Mesothelial cell of epicardium (in vitro differentiated cells): ENCODE results near the gene CADPS. TPM values are rescaled to one million over a fixed set of nuclear protein-coding genes. Genes with fewer than 3 reads are reported as not detected.

Experiments
- DNase-seq, 2 experiments: peaks; one replicate each; pipeline ENCODE4 v3.0.0; 2021; ENCODE audit warnings: low spot score in 2 of 2; ENCODE audit not compliant: unreplicated experiment in 2 of 2
- H3K27ac Mint-ChIP-seq: 2 replicates; pipeline ENCODE4 v1.8.0; 2021; ENCODE audit warnings: mixed read lengths
- H3K27me3 Mint-ChIP-seq: 2 replicates; pipeline ENCODE4 v1.8.0; 2021; ENCODE audit warnings: low read depth, mixed read lengths
- H3K36me3 Mint-ChIP-seq: 2 replicates; pipeline ENCODE4 v1.8.0; 2021; ENCODE audit warnings: mixed read lengths
- H3K4me1 Mint-ChIP-seq: 2 replicates; pipeline ENCODE4 v1.8.0; 2021; ENCODE audit warnings: mixed read lengths
- H3K4me3 Mint-ChIP-seq: 2 replicates; pipeline ENCODE4 v1.8.0; 2021; ENCODE audit warnings: mild to moderate bottlenecking, moderate library complexity, mixed read lengths
- H3K9me3 Mint-ChIP-seq: 2 replicates; pipeline ENCODE4 v1.8.0; 2021; ENCODE audit warnings: mixed read lengths
- total RNA-seq: library from RNA; stranded (reverse); gene quantifications from 3 replicates; pipeline ENCODE4 v1.2.1, GENCODE V29; 2021
- TF ChIP-seq, protein P1 (sequence below): fragments of 200-600 bp; sonication (generic); IDR thresholded peaks from one replicate; pipeline ENCODE4 v1.5.0; 2021; ENCODE audit warnings: antibody characterized with exemption; ENCODE audit not compliant: unreplicated experiment

Gene CADPS
- total RNA-seq, 1 donor from 2014 or later: 4.2 TPM

DNA sequence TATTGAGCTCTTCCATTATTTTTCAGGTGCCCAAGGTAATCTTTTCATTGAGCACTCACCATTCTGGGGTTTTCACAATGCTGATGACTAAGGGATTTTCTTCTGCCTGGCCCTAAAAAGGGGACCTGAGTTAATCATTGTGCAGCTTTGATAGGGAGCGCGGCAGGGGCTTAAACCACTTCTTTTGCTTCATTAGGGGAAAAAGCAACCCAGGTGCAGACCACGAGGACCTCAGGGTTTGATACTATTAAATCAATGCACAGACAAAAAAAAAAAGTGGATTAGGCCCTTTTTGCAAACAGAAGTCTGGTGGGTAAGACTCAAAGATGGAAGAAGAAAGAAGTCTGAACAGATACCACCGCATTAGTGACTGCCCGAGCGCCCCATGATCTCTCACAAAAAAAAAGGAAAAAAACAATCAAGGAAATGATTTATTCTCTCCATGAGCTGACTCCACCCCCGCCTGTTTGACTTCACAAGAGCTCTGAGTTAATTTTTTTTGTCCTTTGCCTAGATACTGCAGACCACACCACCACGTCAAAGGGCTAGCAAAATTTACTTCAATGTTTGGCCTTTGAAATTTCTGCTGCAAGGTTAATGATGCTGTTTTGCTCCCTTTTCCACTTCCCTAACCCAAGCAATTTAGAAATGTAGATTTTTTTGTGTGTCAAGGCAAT, 423.9 kb downstream of the CADPS start:
- H3K27me3 Mint-ChIP-seq: peaks cover 66% of the 10 kb centered on the region
- H3K4me1 Mint-ChIP-seq: no peaks in the 10 kb centered on the region
- H3K4me3 Mint-ChIP-seq: no peak overlapping the region
- no peak overlapping the region for H3K27ac Mint-ChIP-seq
- H3K36me3 Mint-ChIP-seq: no peaks in the 10 kb centered on the region
- H3K9me3 Mint-ChIP-seq: no peaks in the 10 kb centered on the region
- no peak for DNase-seq
- TF ChIP-seq, protein P1, sequence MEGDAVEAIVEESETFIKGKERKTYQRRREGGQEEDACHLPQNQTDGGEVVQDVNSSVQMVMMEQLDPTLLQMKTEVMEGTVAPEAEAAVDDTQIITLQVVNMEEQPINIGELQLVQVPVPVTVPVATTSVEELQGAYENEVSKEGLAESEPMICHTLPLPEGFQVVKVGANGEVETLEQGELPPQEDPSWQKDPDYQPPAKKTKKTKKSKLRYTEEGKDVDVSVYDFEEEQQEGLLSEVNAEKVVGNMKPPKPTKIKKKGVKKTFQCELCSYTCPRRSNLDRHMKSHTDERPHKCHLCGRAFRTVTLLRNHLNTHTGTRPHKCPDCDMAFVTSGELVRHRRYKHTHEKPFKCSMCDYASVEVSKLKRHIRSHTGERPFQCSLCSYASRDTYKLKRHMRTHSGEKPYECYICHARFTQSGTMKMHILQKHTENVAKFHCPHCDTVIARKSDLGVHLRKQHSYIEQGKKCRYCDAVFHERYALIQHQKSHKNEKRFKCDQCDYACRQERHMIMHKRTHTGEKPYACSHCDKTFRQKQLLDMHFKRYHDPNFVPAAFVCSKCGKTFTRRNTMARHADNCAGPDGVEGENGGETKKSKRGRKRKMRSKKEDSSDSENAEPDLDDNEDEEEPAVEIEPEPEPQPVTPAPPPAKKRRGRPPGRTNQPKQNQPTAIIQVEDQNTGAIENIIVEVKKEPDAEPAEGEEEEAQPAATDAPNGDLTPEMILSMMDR: no peak

DNA sequence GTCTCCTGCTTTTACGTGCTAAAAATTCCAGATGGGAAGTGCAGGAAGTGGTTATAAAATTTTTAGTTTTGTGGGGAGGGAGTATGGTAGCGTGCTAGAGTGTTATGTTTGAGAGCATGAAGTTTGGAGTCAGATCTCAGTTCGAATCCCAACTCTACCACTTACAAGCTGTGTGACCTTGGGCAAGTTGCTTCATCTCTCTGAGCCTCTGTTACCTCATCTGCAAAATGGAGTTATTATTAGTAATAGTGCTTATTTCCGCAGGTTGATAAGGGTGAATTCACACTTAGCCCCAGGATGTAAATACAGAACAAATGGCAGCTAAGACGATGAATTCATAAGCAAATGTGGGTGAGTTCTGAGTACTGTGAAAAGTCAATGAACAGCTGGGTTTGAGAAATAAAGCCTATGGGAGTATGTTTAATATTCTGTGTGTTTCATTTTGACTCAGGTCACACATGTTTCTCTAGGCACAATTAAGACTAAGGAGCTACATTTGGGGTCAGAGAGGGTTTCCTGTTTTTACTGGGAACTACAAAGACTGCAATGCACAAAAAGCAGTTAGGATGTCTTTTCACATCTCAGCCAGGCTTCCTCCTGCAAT, 428.8 kb downstream of the CADPS start:
- H3K9me3 Mint-ChIP-seq: peaks cover 6% of the 10 kb centered on the region
- no peak for DNase-seq
- TF ChIP-seq, protein P1: no peak
- H3K4me1 Mint-ChIP-seq: no peaks in the 10 kb centered on the region
- peaks cover 36% of the 10 kb centered on the region for H3K27me3 Mint-ChIP-seq
- H3K27ac Mint-ChIP-seq: no peak overlapping the region
- H3K4me3 Mint-ChIP-seq: no peak overlapping the region
- H3K36me3 Mint-ChIP-seq: no peaks in the 10 kb centered on the region

DNA sequence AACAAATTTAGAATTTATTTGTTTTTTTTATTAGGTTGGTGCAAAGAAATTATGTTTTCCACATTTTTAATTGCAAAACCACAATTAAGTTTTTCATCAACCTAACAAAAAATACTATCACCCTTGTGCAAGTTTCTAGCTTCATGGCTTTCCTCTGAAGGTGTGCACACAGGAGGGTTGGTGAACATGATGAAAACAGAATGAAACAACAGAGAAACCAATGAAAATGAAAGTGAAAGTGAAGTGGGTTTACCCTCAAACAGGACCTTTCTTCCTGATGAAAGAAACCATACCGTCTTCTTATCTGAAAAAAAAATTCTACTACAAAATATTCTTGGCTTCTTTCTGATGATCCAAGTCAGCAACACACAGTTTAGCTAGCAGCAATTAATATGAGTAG, 429.9 kb downstream of the CADPS start:
- no peaks in the 10 kb centered on the region for H3K4me1 Mint-ChIP-seq
- no peak for DNase-seq
- TF ChIP-seq, protein P1: no peak
- no peak overlapping the region for H3K27ac Mint-ChIP-seq
- no peak overlapping the region for H3K4me3 Mint-ChIP-seq
- peaks cover 40% of the 10 kb centered on the region for H3K27me3 Mint-ChIP-seq
- no peaks in the 10 kb centered on the region for H3K36me3 Mint-ChIP-seq
- H3K9me3 Mint-ChIP-seq: peaks cover 6% of the 10 kb centered on the region

DNA sequence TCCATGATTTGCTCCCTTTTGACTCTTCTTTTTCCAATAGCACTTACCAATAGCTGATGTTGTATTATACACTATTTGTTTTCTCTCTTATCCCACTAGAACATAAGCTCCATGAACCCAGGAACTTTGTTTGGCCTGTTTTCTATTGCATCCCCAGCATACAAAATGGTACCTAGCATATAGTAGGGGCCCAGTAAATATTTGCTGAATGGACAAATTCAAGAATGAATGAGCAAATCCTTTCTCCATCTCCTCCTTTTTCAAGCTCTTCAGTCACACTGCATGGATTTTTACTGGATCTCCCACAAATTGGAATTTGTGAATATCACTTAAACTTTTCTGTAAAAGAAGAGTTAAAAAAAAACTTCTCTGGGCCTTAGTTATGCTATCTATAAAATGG, 435.2 kb downstream of the CADPS start:
- Mint-ChIP-seq H3K27ac (no peak overlapping the region), H3K9me3 (peaks cover 6% of the 10 kb centered on the region), H3K36me3 (no peaks in the 10 kb centered on the region), H3K4me1 (no peaks in the 10 kb centered on the region), H3K27me3 (peaks cover 64% of the 10 kb centered on the region), H3K4me3 (no peak overlapping the region)
- DNase-seq: no peak
- TF ChIP-seq, protein P1: no peak

DNA sequence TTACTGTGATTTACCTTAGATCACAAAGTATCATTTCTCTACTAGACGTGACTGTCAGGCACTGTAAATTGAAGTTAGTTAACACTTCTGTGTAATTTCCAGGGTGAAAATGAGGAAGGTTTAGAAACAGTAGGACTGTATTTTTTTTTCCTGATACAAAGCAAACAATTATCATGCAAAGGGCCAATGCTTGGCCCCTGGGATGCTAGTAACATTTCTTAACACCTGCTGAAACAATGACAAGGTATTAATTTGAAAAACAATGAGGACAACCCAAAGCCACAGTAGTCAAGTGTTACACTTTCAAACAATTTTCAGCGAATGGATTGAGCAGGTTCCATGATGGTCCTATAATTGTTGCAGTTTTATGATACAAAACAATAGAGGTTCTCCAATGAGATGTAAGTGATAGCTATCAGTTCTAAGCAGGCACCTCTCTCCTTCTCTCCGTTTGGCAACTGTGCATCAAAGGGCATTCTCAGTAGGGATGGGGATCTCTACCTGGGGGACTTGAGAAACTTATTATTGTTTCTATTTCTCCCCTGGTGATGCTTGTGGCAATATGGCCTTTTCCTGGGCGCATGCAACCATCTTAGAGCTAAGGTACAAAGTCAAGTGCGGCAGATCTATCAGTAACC, 435.9 kb downstream of the CADPS start:
- Mint-ChIP-seq H3K27ac (no peak overlapping the region), H3K36me3 (no peaks in the 10 kb centered on the region), H3K4me3 (no peak overlapping the region), H3K27me3 (peaks cover 70% of the 10 kb centered on the region), H3K4me1 (no peaks in the 10 kb centered on the region), H3K9me3 (peaks cover 6% of the 10 kb centered on the region)
- TF ChIP-seq, protein P1: no peak
- no peak for DNase-seq
